Activated naive CD8-positive, alpha-beta T cell treated with anti-CD3 and anti-CD28 coated beads for 36 hours (primary cell): Measurements from ENCODE around the gene ALPP. TPM values are rescaled to one million over a fixed set of nuclear protein-coding genes. Genes with fewer than 3 reads are reported as not detected.
"Not testable (repeated sequence)": the region's sequence is repeated elsewhere in the genome, so short reads cannot be mapped to it uniquely, and the experiment has no call there.

ENCODE experiments used
- DNase-seq: peaks from one replicate; pipeline ENCODE4 v3.0.0; 2021
- H3K27ac Mint-ChIP-seq: one replicate; pipeline ENCODE4 v1.8.0; 2022; ENCODE audit warnings: mild to moderate bottlenecking, moderate library complexity, mixed read lengths
- H3K27me3 Mint-ChIP-seq: one replicate; pipeline ENCODE4 v1.8.0; 2022; ENCODE audit warnings: mild to moderate bottlenecking, mixed read lengths
- H3K36me3 Mint-ChIP-seq: one replicate; pipeline ENCODE4 v1.8.0; 2021; ENCODE audit warnings: mild to moderate bottlenecking, mixed read lengths
- H3K4me1 Mint-ChIP-seq: one replicate; pipeline ENCODE4 v1.8.0; 2021; ENCODE audit warnings: mixed read lengths
- H3K4me3 Mint-ChIP-seq: one replicate; pipeline ENCODE4 v1.8.0; 2022; ENCODE audit warnings: mild to moderate bottlenecking, moderate library complexity, mixed read lengths
- H3K9me3 Mint-ChIP-seq: one replicate; pipeline ENCODE4 v1.8.0; 2022; ENCODE audit warnings: mixed read lengths
- total RNA-seq, 2 experiments: library from RNA; stranded (reverse); gene quantifications; one replicate each; pipeline ENCODE4 v1.2.3, GENCODE V29; 2021

The ALPP gene
- total RNA-seq, 2 experiments from 2014 or later = not detected

DNA sequence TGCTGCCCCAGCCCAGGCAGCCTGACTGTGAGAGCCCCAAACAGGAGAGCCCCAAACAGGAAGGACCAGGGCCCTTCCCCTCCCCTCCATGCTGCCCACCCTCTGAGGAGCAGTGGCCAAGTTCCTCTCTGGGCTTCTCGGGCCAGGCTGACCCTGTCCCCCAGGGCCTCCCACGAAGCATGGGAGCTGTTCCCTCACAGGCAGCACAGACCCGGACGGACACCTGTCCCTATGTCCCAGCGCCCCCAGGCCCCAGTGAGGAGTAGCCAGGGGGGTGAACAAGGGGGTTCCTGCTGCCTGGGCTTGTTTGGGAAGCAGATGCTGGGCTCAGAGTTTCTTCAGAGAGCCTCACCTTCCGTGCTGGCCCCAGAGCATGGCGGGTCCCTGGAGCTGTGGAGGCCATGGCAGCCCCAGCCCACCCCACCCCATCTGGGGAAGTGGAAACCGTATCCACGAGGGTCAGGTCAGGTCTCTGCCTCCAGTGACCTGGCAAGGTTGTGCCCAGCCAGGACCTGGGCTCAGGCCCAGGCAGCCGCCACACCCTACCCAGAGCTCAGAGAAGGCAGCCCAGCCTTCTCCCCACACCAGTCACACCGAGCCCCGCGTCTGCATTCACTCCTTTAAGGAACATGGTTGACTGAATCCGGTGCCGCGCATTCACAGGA is 40.3 kb upstream of the ALPP start:
- not testable (repeated sequence) for H3K27me3 Mint-ChIP-seq, H3K27ac Mint-ChIP-seq, H3K36me3 Mint-ChIP-seq, H3K4me3 Mint-ChIP-seq, H3K4me1 Mint-ChIP-seq, DNase-seq, H3K9me3 Mint-ChIP-seq

DNA sequence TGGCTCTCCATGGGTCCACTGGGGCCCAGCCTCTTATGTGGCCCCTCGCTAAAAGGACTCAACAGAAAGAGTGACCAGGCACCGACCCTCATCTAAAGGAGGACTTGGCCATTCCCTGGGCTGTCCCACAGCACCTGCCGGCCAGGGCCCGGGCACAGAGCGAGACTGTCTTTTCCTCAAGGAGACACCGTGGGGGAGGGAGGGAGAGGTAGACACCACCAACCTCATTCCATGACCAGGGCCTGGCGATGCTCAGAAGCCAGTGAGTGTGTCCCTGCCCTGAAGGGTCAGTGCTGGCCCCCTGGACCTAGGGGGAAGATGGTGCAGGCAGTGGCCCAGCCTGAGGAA is 39.8 kb upstream of the ALPP start:
- Mint-ChIP-seq H3K27ac (no peak overlapping the region), H3K27me3 (no peaks in the 10 kb centered on the region), H3K9me3 (no peaks in the 10 kb centered on the region), H3K4me3 (no peak overlapping the region), H3K4me1 (no peaks in the 10 kb centered on the region), H3K36me3 (no peaks in the 10 kb centered on the region)
- no peak for DNase-seq

DNA sequence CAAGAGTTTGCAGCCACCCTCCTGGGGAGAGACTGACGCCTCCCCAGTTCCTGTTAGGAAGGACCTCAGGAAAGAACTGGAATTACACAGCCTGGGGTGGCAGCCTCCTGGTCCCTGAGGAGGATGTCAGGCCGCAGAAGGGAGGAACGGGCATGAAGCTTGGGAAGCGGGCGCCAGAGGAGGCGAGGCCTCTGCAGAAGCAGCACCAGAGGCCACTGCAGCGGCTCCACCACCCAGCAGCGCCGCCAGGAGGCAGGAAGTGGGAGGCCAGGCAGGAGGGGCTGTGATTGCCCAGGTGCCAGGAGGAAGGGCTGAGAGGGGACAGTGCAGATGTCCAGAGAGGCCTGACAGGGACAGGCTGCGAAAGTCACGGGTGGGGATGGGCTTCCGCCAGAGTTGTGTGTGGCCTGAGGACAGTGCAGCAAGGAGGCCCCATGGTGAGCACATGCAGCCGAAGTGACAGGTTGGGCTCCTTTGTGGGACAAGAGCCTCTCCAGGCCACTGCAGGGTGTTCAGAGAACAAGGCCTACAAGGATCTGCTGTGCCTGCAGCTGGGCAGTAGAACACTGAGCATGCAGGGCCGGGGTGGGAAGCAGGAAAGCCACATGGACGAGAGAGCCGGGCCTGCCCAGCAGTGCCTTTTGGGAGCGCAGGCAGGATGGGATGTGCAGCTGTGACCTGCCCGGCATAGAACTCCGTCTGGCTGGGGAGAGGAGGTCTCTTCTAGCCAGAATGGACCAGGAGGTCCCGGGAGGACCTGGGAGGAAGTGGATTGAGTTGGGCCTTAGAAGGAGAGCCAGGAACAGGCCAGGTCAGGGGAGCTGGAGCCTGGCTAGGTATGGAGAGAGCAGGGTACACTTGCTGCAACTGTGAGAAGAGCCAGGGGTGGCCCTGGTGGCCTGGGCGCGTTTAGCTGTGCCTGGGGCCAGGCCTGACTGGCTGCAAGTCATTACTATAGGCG is 39.1 kb upstream of the ALPP start:
- DNase-seq = no peak
- Mint-ChIP-seq H3K9me3 (no peaks in the 10 kb centered on the region), H3K4me3 (no peak overlapping the region), H3K36me3 (no peaks in the 10 kb centered on the region), H3K27ac (no peak overlapping the region), H3K27me3 (no peaks in the 10 kb centered on the region), H3K4me1 (no peaks in the 10 kb centered on the region)

DNA sequence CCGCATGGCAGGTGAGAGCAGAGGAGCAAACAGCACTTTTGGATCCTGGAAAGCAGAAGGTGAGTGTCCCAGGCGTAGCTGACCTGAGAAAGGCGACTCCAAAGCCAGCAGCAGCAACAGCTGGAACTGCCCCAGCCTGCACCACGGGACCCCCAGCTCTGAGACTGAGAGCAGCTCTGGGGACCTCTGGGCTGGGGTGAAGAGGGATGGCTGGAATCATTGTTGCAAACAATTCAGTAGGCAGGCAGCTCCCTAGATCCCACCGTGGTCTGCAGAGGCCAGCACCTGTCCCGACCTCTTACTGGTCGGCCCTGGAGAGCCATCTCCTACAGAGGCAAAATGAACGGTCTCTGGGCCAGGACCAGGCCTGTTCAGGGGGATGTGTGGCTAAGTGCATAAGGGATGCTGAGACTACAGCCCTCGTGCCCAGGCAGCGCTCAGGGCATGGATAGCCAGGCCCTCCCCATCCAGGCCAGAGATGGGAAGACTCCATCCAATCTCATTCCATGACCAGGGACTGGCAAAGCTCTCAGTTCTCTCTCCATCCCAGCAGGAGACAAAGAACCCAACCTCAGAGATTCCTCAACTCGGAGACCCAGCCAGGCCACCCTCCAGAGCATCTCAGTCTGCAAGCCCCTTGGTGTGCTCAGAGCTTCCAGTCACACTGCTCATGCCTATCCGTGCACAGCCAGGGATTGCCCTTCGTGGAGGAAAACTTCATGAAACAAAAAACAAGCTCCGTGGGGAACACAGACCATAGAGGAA is 38.2 kb upstream of the ALPP start:
- no peaks in the 10 kb centered on the region for H3K36me3 Mint-ChIP-seq
- H3K27ac Mint-ChIP-seq = no peak overlapping the region
- no peak for DNase-seq
- no peak overlapping the region for H3K4me3 Mint-ChIP-seq
- H3K27me3 Mint-ChIP-seq = no peaks in the 10 kb centered on the region
- H3K4me1 Mint-ChIP-seq = no peaks in the 10 kb centered on the region
- H3K9me3 Mint-ChIP-seq = no peaks in the 10 kb centered on the region

DNA sequence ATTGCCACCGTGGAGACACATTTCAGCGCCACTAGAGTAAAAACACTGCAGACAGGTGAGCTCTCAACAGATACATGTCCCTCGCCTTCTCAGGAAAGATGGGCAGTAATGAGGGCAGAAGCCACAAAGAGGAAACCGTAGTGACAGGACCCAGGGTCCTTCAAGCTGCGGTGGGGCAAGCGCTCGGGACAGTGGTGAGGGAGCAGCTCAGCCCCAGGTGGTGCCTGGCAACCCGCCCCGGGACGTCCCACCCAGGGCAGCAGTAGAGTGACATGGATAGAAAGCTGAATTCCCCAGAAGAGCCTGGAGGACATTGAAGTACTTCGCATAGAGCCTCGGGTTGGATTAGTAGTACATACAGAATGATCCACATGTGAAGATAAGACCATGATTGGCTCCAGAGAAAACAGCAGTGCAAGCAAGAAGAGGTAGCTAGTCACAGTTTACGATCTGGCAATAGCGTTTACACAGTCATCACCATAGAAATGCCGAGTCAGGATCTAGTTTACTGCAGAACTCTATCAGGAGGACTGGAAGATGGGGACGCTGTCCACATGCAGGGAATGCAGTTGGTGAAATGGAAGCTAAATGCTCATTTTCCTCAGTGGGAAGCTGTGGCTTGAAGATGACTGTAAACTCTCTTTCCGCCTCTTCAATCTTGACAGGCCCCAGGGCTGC is 37.4 kb upstream of the ALPP start:
- Mint-ChIP-seq H3K9me3 (no peaks in the 10 kb centered on the region), H3K27me3 (no peaks in the 10 kb centered on the region), H3K4me3 (no peak overlapping the region), H3K36me3 (no peaks in the 10 kb centered on the region), H3K4me1 (no peaks in the 10 kb centered on the region), H3K27ac (no peak overlapping the region)
- DNase-seq = no peak

DNA sequence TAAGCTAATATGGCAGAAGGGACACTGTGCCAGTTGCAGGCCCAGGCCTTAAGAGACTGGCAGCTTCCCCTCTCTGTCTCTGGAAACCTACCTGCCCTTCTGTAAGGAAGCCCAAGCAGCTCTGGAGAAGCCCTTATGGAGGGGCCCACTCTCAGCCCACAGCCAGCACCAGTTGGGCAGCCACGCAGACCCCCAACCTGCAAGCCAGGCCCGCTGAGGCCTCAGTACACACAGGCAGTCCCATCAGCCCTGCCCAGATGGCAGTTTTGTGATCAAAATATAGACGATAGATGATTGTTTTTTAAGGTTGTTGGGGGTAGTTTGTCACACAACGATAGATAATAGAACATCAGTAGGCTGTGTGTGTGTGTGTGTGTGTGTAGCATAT is 36.8 kb upstream of the ALPP start:
- Mint-ChIP-seq H3K9me3 (no peaks in the 10 kb centered on the region), H3K27me3 (no peaks in the 10 kb centered on the region), H3K36me3 (no peaks in the 10 kb centered on the region), H3K27ac (no peak overlapping the region), H3K4me1 (no peaks in the 10 kb centered on the region), H3K4me3 (no peak overlapping the region)
- DNase-seq = no peak

DNA sequence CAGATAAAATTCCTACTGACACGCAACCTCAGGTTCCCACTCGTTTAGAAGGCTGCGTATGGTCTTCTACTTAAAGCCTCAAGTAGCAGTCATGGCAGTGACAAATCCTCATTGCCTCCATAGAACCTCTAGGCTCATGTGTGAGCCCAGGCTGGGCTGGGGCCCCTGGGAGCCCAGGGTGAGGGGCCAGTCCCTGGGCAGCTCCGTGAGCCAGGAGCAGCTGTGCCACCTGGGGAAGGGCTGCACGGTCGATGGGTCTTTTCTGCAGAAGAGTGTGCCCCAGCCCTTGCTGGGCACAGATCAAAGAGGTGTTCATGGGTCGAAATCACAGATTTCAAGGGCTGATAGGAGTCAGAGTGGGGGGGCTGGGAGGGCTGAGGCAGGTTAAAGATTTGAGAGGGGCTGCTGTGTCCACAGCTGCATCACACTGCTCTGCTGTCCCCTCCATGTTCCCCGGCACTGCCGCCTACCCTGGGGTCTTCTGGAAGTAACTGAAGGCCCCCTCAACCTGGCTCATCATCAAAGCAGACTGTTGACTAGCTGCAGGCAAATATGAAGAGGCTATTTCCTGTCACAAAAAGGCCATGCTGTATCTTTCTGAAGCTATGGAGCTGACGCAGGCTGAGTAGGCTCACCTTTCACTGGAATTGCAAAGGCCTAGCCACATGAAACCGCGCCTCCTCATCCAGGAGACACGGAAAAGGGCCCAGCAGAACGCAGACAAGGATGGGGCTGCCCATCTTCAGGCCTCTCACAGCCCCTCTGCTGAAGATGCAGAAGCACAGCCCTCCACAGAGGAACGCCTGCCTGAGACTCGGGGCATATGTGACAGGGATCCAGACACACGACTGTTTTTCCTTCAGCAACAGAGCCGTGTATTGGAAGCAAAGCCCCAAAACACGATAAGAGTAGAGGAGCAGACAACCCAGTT is 35.7 kb upstream of the ALPP start:
- no peaks in the 10 kb centered on the region for H3K9me3 Mint-ChIP-seq
- H3K27ac Mint-ChIP-seq = no peak overlapping the region

DNA sequence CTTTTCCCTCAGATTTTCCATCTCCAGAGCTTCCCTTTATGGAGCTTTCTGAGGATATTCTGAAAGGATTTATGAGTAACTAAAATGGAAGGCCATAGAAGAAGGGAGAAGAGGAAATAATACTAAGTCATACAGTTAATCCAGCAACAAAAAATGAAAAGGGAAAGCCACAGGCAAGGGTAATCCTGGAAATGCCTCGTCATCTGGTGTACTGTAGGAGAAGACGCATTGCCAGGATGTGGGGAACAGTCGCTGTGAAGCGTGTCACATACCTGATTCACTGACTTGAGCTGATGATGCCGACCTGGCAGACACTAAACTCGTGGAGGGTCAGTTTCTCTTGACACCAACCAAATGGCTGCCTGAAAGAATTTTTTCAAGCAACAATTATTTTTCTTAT is 34.7 kb upstream of the ALPP start:
- H3K4me3 Mint-ChIP-seq = no peak overlapping the region
- no peak overlapping the region for H3K27ac Mint-ChIP-seq
- H3K27me3 Mint-ChIP-seq = no peaks in the 10 kb centered on the region
- no peaks in the 10 kb centered on the region for H3K36me3 Mint-ChIP-seq
- no peaks in the 10 kb centered on the region for H3K9me3 Mint-ChIP-seq
- no peaks in the 10 kb centered on the region for H3K4me1 Mint-ChIP-seq
- no peak for DNase-seq

More for the DNA sequence above, 35.7 kb upstream of the ALPP start:
- H3K4me3 Mint-ChIP-seq = no peak overlapping the region
- H3K27me3 Mint-ChIP-seq = no peaks in the 10 kb centered on the region
- DNase-seq = no peak
- no peaks in the 10 kb centered on the region for H3K36me3 Mint-ChIP-seq
- no peaks in the 10 kb centered on the region for H3K4me1 Mint-ChIP-seq

DNA sequence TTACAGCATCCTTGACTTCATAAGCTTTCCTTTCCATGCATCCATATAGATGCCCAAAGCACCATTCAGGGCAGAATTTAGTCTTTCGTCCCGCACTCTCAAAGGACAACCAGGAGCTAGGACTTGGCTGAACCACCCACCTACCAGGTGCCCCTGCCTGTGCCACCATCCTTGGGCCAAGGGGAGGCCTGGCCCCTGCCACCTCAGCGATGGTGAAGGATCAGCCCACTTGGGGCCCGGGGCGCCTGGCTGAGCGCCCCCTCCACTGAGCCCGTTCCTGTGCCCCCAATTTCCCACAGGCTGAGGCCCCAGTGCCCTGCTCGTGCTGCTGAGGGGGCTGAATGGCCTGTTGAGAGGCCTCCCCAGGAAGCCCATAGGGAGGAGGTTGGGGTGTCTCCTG is 33.3 kb upstream of the ALPP start:
- H3K27ac Mint-ChIP-seq = no peak overlapping the region
- no peaks in the 10 kb centered on the region for H3K9me3 Mint-ChIP-seq
- no peak overlapping the region for H3K4me3 Mint-ChIP-seq
- no peaks in the 10 kb centered on the region for H3K36me3 Mint-ChIP-seq
- no peak for DNase-seq
- no peaks in the 10 kb centered on the region for H3K4me1 Mint-ChIP-seq
- H3K27me3 Mint-ChIP-seq = peaks cover 3% of the 10 kb centered on the region

DNA sequence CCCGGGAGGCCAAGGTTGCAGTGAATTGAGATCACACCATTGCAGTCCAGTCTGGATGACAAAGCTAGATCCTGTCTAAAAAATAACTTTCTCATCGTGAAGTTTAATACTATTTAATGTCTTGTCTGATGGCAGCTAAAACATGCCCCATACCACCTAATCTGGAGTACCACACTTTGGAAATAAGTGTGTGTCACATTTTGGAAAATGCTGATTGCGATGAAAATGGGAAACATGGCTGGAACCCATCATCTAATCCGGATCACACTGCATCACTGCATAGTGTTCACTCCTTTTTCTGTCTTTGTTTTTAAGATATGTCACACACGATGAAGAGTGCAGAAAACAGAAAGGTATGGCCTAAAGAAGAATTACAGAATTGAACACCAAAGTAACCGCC is 31.2 kb upstream of the ALPP start:
- Mint-ChIP-seq H3K27me3 (peaks cover 17% of the 10 kb centered on the region), H3K9me3 (no peaks in the 10 kb centered on the region), H3K27ac (no peak overlapping the region), H3K4me3 (no peak overlapping the region), H3K4me1 (peaks cover 1% of the 10 kb centered on the region), H3K36me3 (no peaks in the 10 kb centered on the region)
- no peak for DNase-seq

DNA sequence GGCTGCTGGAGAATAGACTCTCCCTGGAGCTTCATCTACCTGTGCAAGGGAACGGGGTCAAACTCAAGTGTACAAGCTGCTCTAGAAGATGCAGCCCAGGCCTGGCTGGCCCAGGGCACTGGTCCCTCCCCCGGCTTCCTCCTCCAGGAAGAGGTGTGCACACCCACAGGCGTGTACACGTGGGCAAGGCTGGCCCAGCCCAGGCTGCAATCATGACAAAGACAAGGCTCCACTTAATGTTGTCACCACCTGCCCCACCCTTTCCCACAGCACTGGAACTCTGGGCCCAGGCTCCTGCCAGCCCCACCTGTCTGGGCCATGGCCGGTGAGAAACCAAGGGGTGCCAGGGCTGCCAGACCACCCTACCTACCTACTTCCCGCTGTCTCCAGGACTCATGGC is 29.6 kb upstream of the ALPP start:
- Mint-ChIP-seq H3K4me1 (peaks cover 1% of the 10 kb centered on the region), H3K9me3 (no peaks in the 10 kb centered on the region), H3K27ac (no peak overlapping the region), H3K4me3 (no peak overlapping the region), H3K36me3 (no peaks in the 10 kb centered on the region), H3K27me3 (peaks cover 29% of the 10 kb centered on the region)
- no peak for DNase-seq

DNA sequence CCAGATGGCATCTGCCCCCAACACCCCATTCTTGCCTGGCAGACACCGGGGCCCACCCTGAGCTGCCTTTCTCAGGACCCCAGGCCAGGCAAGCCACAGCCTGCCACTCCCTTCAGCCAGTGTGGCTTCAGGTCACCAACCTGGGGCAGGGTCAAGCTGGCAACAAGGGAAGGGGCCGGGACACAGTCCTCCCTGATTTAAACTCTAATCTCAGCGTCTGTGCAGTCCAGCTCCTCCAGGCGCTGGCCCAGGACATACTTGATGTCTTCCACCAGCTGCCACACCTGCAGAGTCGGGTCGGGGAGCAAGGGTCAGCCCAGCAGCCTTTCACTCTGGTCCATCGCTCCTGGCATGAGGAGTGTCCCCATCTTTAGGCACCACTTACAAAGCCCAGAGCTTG is 29.0 kb upstream of the ALPP start:
- Mint-ChIP-seq H3K27ac (no peak overlapping the region), H3K9me3 (no peaks in the 10 kb centered on the region), H3K36me3 (no peaks in the 10 kb centered on the region), H3K4me1 (peaks cover 1% of the 10 kb centered on the region), H3K4me3 (no peak overlapping the region), H3K27me3 (peaks cover 29% of the 10 kb centered on the region)
- no peak for DNase-seq

DNA sequence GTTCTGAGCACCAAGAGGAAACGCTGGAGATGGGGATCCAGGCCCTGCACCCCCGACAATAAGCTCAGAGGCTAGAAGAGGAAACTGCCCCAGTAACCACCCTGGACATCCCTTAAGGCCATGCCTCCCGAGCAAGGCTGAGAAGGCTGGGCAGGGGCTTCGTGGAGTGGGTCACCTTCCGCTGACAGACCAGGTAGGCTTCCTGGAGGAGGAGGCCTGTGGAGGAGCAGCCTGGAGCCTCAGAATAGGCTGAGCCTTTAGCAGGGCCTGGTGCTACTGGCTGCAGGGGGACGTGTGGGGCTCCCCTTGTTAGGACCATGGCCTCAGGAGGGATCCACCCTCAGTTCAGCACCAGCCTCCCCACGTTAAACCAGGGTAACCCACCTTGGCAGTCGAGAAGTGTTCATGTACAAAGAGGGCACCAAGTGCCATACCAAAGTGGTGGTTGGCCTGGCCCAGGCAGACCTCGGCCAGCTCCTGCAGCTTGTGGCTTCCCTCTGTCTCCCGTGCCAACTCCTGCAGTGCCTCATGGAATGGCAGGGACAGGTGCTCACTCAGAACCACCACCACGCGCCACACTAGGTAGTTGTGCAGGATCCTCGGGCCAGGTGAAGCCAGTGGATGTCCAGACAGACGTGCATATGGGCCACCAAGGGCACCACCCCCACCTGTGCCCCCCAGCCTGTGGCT is 28.5 kb upstream of the ALPP start:
- Mint-ChIP-seq H3K27ac (no peak overlapping the region), H3K9me3 (no peaks in the 10 kb centered on the region), H3K4me1 (peaks cover 1% of the 10 kb centered on the region), H3K4me3 (peak overlapping the region; percentile 32), H3K27me3 (peaks cover 32% of the 10 kb centered on the region), H3K36me3 (no peaks in the 10 kb centered on the region)
- DNase-seq = no peak
